GM19099 (cell line): ENCODE data around the gene RPS27L.

ENCODE experiments used
- POLR2A ChIP-seq: IDR thresholded peaks from 3 replicates; pipeline ENCODE4 v1.6.1; 2011; ENCODE audit warnings: low read depth; ENCODE audit not compliant: insufficient read length; ENCODE audit errors: extremely low read depth

The RPS27L gene

DNA sequence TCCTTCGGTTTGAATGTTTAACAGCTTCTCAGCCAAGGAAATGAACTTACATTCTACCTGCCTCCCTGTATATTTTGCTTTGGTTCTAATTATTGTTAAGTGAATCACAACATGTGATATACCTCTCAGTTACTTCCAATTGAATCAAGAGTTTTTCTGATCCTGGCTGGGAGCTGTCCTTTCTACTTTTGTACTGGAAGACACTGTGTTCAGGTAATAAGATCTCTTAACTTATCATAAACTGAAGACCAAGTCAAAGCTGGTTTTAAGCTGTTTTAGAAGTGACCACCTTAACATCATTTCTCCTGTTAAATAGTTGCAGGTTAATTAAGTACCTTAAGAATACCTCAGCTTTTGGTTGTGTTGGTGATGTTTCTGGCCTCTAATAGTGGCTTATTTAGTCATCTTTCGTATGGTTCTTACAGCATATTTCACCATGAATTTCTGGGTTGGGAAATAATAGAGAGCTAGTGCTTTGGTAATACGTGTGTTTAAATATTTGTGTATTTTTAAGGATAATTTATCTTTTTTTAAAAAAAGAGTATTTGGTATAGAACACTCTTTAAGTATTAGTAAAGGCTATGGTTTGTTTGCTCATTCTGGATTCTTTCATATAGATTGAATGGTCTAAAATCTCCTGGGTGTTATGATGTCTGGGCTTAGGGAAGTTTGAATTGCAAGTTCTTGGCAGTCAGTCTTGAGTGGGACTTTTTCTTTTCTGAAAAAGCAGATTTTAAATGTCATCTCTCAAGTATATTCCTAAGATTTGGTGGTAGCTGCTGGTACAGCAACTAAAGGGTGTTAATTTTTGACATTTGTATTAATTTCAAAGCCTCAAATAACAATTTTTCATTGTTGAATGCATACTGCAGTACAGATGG lies 33.7 kb upstream of the RPS27L start:
- TF ChIP-seq POLR2A: no peak

DNA sequence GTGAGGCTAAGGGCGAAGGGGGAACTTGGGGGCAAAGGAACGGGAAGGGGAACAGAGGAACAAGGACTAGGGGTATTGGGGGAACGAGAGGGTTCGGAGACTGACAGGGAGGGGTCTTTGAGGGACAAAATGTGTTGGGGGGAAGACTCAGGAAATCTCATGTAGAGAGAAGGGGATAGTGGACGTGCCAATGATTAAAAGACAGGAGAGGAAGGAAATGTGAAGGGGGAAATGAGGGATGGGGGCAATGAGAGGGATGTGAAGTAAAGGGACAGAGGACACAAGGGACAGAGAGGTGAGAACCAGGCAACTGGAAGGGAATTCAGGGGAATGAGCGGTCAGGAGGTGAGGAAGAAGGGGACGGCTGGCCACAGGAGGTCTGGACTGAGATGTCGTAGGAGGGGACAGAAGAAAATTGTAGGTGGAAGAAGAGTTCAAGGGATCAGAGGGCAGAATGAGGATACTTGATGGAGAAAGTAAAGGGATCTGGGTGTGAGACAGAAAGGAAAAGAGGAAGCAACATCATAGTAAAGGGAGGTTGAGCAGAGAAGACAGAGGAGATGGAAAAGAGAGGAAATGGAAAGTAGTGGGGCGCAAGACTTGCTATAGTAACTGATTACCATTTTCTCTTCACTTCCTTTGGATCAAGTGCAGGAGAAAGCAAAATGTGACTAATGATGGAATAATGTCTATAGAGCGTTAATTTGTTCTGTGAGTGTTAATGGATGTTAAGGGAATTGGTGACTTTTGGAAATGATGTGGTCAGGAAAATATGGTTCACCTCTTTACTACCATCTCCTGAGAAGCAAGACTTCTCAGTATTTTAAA lies 32.9 kb upstream of the RPS27L start:
- TF ChIP-seq POLR2A: no peak

DNA sequence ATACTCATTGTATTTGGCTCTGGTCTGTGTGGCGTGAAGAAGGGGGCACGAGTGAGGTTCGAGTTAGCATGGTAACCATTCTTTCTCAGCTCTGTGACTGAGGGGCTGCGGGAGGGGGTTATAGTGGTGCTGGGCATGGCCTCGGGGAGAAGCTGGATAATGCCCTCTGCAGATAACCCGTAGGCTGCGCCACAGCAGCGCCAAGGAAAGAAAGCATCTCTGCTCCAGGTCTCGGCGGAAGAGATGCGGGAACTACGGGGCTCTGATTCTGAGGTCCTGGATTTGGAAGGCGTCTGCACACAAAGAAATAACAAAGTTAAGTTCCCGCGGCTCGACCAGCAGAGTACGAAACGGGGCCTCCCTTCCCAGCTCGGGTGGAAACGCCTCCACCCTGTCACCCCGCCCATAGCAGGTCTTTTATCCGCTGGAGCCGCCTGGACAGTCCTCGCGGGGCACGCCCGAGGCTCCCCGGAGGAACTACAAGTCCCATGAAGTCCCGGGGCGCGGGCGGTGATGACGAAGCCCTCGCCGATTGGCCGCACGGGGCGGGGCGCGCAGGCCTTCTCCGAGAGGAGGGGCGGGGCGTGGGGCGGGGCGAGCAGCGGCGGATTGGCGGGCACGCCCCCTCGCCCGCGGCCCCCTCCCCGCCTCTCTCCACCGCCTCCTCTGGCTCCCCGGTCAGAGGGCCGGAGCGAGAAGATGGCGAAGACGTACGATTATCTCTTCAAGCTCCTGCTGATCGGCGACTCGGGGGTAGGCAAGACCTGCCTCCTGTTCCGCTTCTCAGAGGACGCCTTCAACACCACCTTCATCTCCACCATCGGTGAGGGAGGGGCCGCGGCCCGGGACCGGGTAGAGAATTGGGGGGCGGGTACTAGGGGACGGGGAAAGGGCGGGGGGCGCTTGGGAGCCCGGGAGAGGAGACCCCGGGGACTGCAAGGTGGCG lies 31.9 kb upstream of the RPS27L start, which contains the start of gene RAB8B:
TSS of gene RAB8B (plus strand) at position 681 of the 946 bp plus-strand sequence. CDS start at position 700, 19 bp downstream.
- TF ChIP-seq POLR2A: peak; percentile 80

DNA sequence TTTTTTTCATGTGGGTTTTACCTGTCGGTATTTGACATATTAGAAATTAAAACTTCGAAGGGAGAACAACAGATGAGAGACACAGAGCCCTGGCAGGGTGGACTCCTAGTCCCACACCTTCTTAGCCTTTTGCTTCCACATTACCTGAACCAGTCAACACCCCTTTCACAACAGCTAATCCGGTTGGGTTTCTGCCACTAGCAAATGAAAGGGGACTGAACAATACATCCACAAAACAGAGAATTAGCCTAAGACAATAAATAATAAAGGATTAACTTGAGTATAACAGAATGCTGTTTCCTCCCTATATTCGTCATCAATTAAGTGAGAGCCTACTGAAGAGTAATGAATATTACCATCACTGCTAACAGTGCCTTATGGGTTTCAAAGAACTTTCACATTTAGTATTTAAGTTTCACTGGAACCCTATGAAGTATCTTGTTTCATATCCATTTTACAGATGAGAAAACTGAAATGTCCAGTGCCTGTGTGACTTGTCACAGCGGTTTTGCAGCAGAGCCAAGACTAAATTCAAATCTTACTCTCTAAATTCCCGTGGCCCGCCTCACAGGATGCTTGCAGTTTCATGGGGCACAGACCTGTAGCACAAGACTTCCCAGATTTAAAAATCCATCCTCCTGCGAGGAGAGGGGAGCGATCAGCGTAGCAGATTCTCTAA lies 31.1 kb upstream of the RPS27L start:
- TF ChIP-seq POLR2A: no peak

DNA sequence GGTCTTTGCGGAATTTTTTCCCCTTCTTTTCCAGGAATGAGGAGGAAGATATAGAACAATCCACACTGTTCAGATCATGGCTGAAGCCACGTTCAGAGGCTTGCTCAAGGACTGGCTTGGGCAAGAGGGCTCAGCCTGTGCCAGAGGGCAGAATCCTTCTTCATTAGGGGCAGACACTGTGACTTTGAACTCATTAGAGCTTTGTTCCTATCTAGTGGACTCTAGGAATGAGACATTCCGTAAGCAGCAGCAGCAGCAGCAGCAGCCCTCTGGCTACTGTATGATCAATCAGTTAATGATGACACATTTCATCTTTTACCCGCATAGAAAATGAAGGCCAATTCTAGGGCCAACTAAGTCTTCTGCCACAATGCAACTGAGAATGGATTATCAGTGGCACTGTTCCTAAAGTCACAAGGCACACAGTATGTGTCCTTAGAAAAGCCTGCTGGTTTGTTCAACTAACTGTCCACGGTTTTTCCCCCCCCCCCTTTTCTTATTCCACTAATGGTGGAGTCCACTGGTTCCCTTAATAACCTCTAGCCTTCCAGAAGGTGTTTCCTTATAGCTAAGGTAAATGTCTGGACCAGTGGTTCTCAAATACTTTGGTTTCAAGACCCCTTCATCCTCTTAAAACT lies 30.4 kb upstream of the RPS27L start:
- TF ChIP-seq POLR2A: no peak

DNA sequence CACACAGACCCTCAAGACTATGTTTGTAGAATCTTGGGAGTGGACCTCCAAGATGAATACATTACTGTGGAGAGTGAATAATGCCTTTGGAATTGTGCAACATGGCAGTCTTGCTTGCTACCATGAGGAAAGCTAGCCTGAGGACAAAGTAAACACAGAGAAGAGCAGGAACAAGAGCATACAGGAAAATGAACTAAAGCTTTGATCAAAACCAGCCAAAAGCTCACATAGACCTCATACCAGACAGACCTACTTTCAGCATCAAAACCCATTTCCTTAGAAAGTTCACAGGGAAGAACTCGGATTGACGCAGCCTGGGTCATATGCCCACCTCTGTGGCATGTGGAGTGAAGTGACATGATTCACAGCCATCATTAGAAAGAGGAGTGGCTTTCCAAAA lies 28.8 kb upstream of the RPS27L start:
- TF ChIP-seq POLR2A: no peak

DNA sequence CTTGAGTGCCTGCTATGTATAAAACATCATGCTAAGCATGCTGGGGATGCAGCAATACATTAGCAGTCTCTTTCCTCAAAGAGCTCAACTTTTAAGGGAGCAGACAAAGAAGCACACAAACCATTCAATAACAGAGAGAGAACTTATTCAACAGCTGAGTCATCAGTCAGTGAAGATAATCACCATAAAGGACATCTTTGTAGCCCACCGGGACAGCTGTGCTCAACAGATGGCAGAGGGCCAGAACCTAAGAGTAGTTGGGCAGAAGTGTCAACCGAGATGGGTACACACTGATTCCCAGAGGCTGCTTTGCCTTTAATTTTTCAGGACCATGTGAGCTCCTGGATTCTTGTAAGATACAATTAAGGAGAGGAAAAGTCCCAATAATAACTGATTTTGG lies 27.9 kb upstream of the RPS27L start:
- no peak for TF ChIP-seq POLR2A

DNA sequence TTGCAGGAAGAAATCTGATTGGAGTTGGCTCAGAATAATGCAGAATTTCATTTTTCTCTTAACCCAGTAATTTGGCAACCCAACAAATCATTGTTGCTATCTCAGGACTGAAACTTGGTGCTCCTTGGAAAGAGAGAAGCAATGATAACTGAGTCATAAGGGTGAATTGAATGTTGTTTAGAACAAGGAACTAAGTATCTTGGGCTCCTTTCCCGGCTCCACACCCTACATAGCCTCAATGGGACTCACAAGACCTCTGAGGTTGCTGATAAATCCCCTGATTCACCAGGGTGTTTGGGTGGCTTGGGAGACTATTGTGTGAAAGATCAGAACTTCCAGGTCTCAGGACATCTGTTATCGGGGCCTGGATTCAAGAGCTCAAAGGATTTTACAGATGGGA lies 24.4 kb upstream of the RPS27L start:
- TF ChIP-seq POLR2A: no peak

DNA sequence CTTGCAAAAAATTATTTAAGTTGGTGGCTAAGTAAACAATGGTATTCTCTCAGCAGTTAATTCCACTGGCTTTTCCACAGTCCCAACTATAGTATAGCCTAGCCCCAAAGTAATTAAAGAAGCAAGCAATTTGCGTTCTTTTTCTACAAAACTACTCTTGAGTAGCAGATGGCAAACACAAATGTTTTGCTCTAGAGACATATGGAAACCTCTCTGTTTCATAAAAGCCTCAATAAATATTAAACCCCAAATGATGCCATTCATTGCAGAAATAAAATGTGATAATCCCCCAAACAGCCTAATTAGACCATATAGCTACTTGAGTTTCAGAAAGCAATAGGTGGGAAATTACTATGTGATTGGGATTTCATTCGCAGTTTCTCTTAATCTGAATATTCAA lies 23.5 kb upstream of the RPS27L start:
- no peak for TF ChIP-seq POLR2A

DNA sequence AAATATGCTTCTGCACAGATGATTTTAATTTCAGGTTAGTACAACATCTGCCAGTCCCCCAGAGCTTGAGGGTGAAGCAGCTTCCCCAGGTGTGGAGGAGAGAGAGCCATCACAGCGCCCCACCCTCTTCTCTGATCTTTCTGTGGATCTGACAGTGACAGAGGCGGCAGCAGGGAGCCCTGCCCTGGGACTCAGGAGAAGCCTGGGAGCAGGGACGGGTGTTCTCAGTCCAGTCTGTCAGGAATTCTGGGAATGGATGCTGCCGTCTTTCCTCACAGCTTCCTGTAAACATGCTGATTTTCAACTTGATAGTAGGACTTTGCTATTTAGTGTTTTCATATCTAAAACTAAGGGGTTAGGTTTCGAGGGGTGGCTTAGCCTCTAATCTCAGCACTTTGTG lies 20.8 kb upstream of the RPS27L start:
- no peak for TF ChIP-seq POLR2A

DNA sequence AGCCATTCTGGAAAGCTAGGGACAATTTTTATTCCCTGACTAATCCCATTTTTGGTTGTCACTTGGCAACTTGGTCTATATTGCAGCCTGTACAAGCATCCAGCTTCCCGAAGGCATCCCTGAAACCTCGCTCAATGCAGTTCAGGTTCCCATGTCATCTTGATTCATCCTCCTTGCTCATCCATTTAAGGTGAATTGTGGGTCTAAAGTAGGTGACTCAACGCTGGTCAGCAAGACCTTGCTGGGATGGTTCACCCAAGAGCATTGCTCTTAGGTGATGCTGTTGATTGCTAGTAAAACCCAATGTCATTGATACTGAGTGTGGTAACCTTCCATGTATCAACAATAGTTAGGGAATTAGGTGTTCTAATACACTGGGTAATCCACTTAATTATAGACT lies 19.0 kb upstream of the RPS27L start:
- TF ChIP-seq POLR2A: no peak

DNA sequence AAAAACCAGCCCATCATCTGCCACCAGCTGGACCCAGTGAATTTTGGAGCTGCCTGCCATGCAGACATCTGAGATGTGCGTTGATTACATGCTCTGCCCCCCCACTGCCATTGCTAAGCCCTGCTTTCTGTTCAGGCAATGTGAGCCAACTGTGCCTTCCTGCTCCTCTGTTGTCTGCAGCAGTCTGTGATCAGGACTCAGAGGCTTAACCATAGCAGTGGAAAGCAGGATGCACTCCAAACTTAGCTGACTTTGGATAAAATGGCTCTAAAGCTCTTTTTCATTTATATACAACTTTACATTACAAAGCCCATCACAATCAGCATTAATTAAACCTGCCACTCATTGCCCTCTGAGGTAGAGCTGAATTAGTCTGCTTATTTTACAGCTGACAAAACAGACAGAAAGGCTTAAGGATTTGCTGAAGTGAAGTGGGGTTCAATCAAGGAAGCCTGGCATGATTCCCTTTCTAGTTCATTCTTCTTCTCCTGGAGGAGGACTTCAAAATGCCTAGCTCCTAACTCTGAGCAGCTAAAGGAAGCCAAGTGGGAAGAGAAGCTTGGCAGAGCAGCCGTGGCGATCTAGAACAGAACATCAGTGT lies 15.7 kb upstream of the RPS27L start:
- no peak for TF ChIP-seq POLR2A

DNA sequence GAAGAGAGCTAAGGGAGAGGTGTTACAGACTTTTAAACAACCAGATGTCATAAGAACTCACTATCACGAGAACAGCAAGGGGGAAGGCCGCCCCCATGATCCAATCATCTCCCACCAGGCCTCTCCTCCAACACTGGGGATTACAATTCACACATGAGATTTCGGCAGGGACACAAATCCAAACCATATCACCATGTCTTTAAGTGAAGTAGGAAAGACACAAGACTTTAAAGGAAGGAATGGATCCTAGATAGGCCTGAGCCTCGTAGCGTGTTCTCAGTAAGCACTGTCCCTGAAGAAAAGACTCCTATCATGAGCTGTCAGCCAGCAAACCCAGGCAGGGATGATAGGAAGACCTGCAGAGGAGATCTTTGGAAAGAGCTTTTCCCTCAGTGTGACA lies 15.1 kb upstream of the RPS27L start:
- TF ChIP-seq POLR2A: no peak
